Measurements from ENCODE around the gene XPOT.

XPOT gene

DNA sequence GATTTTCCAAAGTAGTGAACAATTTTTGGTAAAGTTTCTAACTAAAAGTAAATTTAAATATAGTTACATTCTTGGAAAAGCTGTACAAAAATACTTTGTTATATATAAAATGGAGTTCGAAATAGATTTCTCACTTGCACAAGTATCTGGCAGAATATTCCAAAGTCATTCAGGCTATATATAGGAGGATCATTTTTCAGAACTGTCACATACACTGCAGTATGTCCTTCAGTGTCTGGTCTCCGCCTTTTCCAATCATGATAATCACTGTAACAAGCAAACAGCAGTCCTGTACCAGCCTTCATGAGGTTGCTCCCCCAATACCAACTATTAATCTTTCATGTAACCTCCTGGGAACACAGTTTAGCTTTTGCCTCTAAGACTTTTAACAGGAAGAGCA lies 66.3 kb downstream of the XPOT start:
- DNase-seq = no peak

DNA sequence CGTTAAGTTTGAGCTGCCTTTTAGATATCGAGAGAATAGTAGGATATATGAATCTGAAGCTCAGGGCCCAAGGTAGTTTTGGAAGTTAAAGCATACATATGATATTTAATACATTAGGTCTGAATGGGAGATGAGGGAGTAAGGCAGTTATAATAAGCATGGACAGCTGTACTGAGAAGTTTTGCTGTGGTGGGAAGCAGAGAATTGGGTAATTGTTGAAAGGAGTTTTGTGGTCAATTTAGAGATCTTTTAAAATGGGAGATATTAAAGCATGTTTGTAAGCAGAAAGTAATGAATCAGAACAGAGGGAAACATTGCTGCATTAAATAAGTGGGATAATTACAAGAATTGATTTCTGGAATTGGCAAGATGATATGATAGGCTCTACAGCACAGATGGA lies 69.0 kb downstream of the XPOT start:
- no peak for DNase-seq

DNA sequence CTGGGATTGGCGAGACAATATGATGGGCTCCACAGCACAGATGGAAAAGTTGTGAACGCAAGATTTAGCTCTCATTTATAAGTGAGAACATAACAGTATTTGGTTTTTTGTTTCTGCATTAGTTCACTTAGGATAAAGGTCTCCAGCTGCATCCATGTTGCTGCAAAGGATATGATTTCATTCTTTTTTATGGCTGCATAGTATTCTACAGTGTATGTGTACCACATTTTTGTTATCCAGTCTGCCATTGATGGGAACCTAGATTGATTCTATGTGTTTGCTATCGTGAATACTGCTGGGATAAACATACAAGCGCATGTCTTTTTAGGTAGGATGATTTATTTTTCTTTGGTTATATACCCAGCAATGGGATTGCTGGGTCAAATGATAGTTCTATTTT lies 71.3 kb downstream of the XPOT start:
- no peak for DNase-seq

DNA sequence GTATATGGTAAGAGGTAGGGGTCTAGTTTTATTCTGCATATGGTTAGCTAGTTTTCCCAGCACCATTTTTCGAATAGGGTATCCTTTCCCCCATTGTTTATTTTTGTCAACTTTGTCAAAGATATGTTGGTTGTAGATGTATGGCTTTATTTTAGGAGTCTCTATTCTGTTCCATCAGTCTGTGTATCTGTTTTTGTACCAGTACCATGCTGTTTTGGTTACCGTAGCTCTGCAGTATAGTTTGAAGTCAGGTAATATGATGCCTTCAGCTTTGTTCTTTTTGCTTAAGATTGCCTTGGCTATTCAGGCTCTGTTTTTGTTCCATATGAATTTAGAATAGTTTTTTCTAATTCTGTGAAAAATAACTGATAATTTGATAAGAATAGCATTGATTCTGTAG lies 72.7 kb downstream of the XPOT start:
- DNase-seq = no peak

DNA sequence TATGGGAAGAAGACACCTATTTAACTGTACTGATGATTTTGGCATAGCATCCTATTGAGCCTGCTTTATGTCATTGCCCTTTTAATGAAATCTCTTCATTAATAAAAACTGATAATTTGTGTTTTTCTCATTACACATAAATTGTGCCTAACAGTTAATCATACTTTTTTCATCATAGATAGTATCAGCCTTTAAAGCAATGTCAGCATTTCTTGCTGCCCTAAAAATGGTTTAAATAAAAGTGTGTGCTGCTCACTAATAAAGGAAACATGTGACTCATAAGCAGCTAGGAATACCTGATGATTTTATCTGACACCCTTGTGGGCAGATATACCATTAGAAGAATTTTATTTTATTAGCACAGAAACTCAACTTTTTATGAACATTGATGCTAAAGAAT lies 74.5 kb downstream of the XPOT start:
- no peak for DNase-seq

DNA sequence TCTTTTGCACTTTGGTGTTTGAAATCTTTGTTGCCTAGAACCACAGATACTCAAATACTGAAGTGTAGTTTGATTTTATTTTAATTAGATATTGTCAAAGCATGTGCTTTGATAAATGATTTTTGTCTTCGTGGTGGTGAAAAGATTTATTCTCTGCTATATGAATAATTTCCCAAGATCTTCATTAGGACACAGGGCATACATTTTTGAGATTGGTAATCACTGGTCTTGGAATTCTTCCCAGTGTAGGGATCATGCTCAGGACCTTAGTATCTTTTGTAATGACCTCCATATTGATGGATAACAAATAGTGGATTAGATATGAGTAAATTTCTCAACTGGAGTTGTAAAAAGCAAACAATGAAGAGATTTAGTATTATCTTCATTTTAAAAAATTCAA lies 76.0 kb downstream of the XPOT start:
- DNase-seq = no peak

DNA sequence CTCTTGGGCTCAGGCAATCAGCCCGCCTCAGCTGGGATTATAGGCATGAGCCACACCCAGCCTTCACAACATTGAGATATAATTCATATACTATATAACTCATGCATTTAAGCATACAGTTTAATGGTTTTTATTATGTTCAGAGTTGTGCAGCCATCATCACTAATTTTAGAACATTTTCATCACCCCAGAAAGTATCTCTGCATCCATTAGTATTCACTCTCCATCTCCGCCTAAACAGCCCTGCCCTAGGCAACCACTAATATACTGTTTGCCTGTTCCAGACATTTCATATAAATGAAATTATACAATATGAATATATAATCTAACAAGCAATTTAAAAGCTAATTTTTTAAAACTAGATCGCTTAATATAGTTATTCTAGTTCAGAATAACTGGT lies 82.5 kb downstream of the XPOT start:
- DNase-seq = no peak

DNA sequence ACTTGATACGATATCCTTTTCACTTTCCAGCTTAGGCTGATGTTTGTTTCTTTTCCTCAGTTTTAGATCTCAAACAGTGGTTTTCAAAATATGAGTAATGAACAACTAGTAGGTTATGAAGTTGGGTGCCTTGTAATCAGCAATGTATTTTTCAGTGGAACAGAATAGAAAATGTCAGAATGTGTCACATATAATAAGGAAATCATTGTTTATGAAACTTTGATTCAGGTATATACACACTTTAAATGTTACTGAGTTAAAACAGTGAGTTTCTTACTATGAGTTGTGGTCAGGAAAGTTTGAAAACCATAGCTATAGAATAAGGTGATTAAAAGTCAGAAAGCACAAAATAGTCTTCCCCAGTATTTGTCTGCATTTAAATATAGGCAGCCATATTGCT lies 87.5 kb downstream of the XPOT start:
- no peak for DNase-seq

DNA sequence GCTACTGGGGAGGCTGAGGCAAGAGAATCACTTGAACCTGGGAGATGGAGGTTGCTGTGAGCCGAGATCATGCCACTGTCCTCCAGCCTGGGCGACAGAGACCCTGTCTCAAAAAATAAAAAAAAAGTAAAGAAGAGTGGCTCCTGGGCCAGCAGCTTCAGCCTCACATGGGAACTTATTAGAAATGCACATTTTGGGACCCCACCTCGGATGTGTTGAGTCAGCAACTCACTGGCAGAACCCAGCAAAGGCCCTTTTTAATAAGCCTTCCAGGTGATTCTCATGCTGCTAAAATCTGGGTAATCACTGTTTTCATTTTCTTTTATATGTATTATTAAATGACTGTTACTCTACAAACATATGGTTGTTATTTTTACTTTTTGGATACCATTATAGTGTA lies 89.3 kb downstream of the XPOT start:
- DNase-seq = no peak

DNA sequence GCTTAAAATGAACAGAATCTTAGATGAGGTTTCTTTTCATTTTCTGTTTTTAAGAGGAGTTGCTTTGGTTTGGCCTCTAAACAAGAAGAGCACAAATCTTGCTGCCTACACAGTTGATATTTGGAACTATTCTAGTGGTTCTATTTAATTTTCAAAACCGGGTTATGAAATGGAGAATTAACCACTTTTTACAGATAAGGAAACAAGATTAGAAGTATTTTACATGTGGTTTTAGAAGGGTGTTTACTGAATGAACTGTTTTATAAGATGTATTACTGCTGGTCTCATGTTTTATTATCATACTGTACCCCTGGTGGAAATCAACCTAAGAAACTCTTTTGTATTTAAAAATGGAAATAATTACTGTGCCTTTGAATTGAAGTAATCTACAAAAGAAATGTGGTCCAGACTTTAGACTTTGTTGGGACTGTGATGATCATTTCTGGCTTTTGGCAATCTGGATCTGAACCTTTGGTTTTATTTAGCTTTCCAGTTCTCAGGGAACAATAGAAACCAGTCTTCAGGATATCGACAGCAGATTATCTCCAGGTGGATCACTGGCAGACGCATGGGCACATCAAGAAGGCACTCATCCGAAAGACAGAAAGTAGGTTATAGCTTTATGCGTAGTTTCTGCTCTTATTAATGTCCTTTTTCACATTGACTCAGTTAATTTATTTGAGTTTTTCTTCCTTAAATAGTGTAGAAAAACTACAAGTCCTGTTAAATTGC lies 91.0 kb downstream of the XPOT start:
- DNase-seq = no peak

DNA sequence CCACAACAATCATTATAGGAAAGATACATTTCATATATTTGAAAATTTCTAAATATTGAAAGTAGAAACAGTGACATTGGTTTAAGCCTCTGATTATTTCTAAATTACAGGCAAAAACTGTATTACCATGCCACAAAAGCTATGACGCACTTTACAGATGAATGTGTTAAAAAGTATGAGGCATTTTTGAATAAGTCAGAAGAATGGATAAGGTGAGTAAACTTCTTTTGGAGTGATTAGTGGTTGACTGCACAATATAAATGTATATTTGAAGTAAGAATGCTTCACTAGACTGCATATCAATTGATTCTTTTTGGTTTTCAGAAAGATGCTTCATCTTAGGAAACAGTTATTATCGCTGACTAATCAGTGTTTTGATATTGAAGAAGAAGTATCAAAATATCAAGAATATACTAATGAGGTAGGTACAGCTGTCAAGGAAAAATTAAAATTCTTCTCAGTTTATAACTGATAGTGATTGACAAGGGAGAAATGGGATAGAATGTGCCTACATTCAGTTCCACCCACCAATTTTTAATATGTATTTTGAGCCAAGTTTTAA lies 92.7 kb downstream of the XPOT start:
- DNase-seq = no peak

DNA sequence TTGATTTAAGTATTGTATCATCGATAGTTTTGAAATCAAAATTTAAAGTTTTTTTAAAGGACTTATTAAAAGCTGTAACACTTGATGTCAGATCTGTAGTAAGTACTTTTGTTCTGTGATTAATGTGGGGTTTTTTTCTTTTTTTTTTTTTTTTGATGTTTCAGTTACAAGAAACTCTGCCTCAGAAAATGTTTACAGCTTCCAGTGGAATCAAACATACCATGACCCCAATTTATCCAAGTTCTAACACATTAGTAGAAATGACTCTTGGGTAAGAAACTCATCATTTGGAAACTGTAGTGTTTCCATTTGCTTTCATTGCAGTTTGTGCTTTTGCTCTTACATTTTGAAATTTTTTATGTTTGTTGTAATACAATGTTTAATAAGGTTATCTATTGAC lies 93.3 kb downstream of the XPOT start:
- DNase-seq = no peak

DNA sequence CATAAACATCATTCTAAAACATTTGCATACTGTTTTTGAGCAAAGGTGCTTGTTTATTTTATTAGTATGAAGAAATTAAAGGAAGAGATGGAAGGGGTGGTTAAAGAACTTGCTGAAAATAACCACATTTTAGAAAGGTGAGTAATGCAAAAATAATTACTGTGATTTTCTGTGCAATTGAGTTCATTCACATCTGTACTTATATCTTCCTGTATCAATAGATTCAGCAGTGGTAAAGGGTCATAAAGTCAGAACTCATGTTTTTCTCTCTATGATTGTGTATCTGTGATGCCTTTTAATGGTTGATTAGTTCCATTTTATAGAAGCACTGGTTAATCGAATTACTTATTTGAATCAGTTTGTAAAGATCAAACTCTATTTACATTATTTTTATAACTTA lies 93.7 kb downstream of the XPOT start:
- DNase-seq = no peak

DNA sequence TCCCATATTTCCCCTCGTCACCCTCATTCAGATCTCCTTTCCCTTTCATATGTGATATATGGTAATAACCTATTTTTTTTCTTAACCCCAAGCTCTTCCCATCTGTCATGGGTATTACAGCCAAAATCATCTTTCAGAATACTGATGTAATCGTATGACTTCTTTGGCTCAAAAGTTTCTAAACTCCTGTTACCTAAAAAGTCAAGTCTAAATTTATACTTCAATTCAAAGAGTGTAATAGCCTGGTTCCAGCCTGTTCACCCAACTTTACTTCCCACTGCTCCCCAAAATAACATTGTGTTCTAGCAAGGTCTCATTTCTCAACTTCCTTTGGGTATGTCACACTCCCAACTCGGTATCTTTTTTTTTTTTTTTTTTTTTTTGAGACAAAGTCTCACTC lies 96.2 kb downstream of the XPOT start:
- DNase-seq = no peak
